ENCODE results near the gene MINDY1. TPM values are rescaled to one million over a fixed set of nuclear protein-coding genes. Genes with fewer than 3 reads are reported as not detected.

MINDY1 gene
- total RNA-seq, 1 experiment from 2014 or later: 6.8 TPM

- H3K56ac ChIP-seq (ENCODE audit: insufficient read length, low read depth, low read length): no peak overlapping the region
- no peak overlapping the region for H2BK15ac ChIP-seq (ENCODE audit: low read depth, low read length)
- no peaks in the 10 kb centered on the region for H4K20me1 ChIP-seq (ENCODE audit: control insufficient read depth, insufficient read depth, insufficient read length)
- H3K27me3 ChIP-seq (ENCODE audit: insufficient read depth, low read length): no peaks in the 10 kb centered on the region
- no peak overlapping the region for H4K8ac ChIP-seq (replicated peaks; ENCODE audit: insufficient read length, low read depth, low read length)
- TF ChIP-seq, protein P1, sequence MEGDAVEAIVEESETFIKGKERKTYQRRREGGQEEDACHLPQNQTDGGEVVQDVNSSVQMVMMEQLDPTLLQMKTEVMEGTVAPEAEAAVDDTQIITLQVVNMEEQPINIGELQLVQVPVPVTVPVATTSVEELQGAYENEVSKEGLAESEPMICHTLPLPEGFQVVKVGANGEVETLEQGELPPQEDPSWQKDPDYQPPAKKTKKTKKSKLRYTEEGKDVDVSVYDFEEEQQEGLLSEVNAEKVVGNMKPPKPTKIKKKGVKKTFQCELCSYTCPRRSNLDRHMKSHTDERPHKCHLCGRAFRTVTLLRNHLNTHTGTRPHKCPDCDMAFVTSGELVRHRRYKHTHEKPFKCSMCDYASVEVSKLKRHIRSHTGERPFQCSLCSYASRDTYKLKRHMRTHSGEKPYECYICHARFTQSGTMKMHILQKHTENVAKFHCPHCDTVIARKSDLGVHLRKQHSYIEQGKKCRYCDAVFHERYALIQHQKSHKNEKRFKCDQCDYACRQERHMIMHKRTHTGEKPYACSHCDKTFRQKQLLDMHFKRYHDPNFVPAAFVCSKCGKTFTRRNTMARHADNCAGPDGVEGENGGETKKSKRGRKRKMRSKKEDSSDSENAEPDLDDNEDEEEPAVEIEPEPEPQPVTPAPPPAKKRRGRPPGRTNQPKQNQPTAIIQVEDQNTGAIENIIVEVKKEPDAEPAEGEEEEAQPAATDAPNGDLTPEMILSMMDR (conservative IDR thresholded peaks at IDR 0.05): no peak
- H3K4me1 ChIP-seq (ENCODE audit: insufficient read depth, low read length): peaks cover 8% of the 10 kb centered on the region
- H3K4ac ChIP-seq (ENCODE audit: low read depth, low read length): no peak overlapping the region
- H3K23me2 ChIP-seq (ENCODE audit: insufficient read length, low read depth, low read length, poor library complexity, severe bottlenecking): peaks cover 12% of the 10 kb centered on the region
- H3K4me2 ChIP-seq (ENCODE audit: insufficient read depth, insufficient read length, low read length): peak overlapping the region; percentile 72
- H3K79me2 ChIP-seq (ENCODE audit: insufficient read depth, low read length): peaks cover 31% of the 10 kb centered on the region; the same call in 1 of the 2 replicates
- H3K18ac ChIP-seq (ENCODE audit: insufficient read length, low read depth, low read length): no peak overlapping the region
- peaks cover 29 to 35% (median 34%) of the 10 kb centered on the region in 3 experiments for H3K36me3 Mint-ChIP-seq (ENCODE audit: insufficient read depth in 1 of 3, low read depth in 3 of 3)
- no peak overlapping the region for H4K91ac ChIP-seq (ENCODE audit: insufficient read length, low read depth, low read length)
- peak overlapping the region; percentile 79 to 96 (median 92); a peak in 5 of 7 replicates for H3K27ac Mint-ChIP-seq
- H3K23ac ChIP-seq (ENCODE audit: insufficient read length, low read depth, low read length): no peak overlapping the region
- no peak overlapping the region for H3K9ac ChIP-seq (ENCODE audit: extremely low read depth, insufficient read length, low read length)
- H2BK120ac ChIP-seq (ENCODE audit: low read depth, low read length, poor library complexity, severe bottlenecking): no peak overlapping the region
- H3K14ac ChIP-seq (ENCODE audit: insufficient read depth, low read length): no peak overlapping the region
- no peaks in the 10 kb centered on the region for H3K27me3 Mint-ChIP-seq (ENCODE audit: low read depth)
- peaks cover 48 to 51% of the 10 kb centered on the region in 2 experiments for H3K4me1 Mint-ChIP-seq
- no peak overlapping the region for H3K27ac ChIP-seq (ENCODE audit: insufficient read length, low read depth, low read length)
- no peak overlapping the region for H2BK20ac ChIP-seq (ENCODE audit: low read depth, low read length, poor library complexity, severe bottlenecking)
- no peaks in the 10 kb centered on the region for H3K79me1 ChIP-seq (ENCODE audit: insufficient read depth, low read depth, low read length, poor library complexity, severe bottlenecking)
- no peak for DNase-seq
- no peak overlapping the region for H3T11ph ChIP-seq (ENCODE audit: low read length)
- H3K4me3 Mint-ChIP-seq: peak overlapping the region; percentile 78 to 86
- no peak overlapping the region for H2AK5ac ChIP-seq (ENCODE audit: insufficient read length, low read length)
- H2BK12ac ChIP-seq (ENCODE audit: insufficient read length, low read depth, low read length): no peak overlapping the region
- no peaks in the 10 kb centered on the region for H3K9me3 ChIP-seq (ENCODE audit: control insufficient read depth, low read depth, low read length)
- WGBS (ENCODE audit: extremely low coverage, insufficient read length, low lambda C conversion rate): no CpG with 5 or more reads among the region's 11 CpGs
- no peaks in the 10 kb centered on the region for H3K9me3 Mint-ChIP-seq
- no peak overlapping the region for H2BK5ac ChIP-seq (ENCODE audit: insufficient read length, low read length)
- H4K5ac ChIP-seq (ENCODE audit: insufficient read length, low read depth, low read length): no peak overlapping the region
- H2AFZ ChIP-seq (ENCODE audit: low read length): no peak overlapping the region
Observed at GRCh38 chr1:150970808-150971582, 35.7 kb downstream of the MINDY1 start.
